ENCODE data around the gene LY9. TPM values are rescaled to one million over a fixed set of nuclear protein-coding genes. Genes with fewer than 3 reads are reported as not detected.

LY9 gene
- total and polyA plus RNA-seq, 2 of the 13 experiments (the other 11 are each of a cell fraction or from before 2014, with no cell fraction given), result not detected

GRCh38 chr1:160837558-160838205 lies 41.7 kb downstream of the LY9 start:
- H3K9me3 ChIP-seq (ENCODE audit: low read length), result no peaks in the 10 kb centered on the region
- no TSS peak for BruUV-seq (replicated peaks)
- 77% methylated on average over 6 of the region's 9 CpGs for WGBS (ENCODE audit: low lambda C conversion rate)
- no peaks in the 10 kb centered on the region for H3K36me3 ChIP-seq (replicated peaks in 1 of 2; ENCODE audit: control insufficient read depth in 1 of 2, insufficient read depth in 2 of 2, low read length in 2 of 2)
- H3K9ac ChIP-seq (ENCODE audit: insufficient read depth, low read depth, low read length), result no peak overlapping the region
- POLR2A ChIA-PET, result no interaction called here
- H3K27me3 ChIP-seq (ENCODE audit: control insufficient read depth in 1 of 2, insufficient read depth in 2 of 2, low read length in 2 of 2), result no peaks in the 10 kb centered on the region; a peak in 2 of 5 replicates
- no peak overlapping the region for H2AFZ ChIP-seq (ENCODE audit: low read length)
- CTCF ChIA-PET (ENCODE audit: low intra/inter-chr PET ratio, low total read pairs), result no interaction called here
- in situ Hi-C loops (cut with HindIII; ENCODE audit: extremely low pct_ligation_motif_present, low pct_unique_long_range_greater_than_20kb), result loop anchor here (5.0 to 10.0 kb wide), 2 partner anchors 47 to 115 kb away; partner anchors contain the start of genes ITLN1 and ITLN2
- no peak overlapping the region for H3K27ac ChIP-seq (ENCODE audit: extremely low read length, insufficient read depth, low read length)
- no peak overlapping the region for H3K4me3 ChIP-seq (replicated peaks in 1 of 3; ENCODE audit: insufficient read depth in 1 of 3, low read depth in 2 of 3, low read length in 3 of 3)
- TF ChIP-seq NBN (conservative IDR thresholded peaks at IDR 0.05), result no peak
- intact Hi-C loops (cut with micrococcal nuclease; ENCODE audit: unreplicated experiment), result no loop called here
- ATAC-seq (no peak), FAIRE-seq (no peak), DNase-seq (ENCODE audit: low spot score) (no peak)
- H4K20me1 ChIP-seq (ENCODE audit: insufficient read depth, low read length), result no peaks in the 10 kb centered on the region
- no peak overlapping the region for H3K4me2 ChIP-seq (ENCODE audit: low read depth, low read length)
- H3K79me2 ChIP-seq (ENCODE audit: insufficient read depth, low read length), result no peaks in the 10 kb centered on the region
- no peaks in the 10 kb centered on the region for H3K4me1 ChIP-seq (ENCODE audit: insufficient read depth, low read length)

DNA sequence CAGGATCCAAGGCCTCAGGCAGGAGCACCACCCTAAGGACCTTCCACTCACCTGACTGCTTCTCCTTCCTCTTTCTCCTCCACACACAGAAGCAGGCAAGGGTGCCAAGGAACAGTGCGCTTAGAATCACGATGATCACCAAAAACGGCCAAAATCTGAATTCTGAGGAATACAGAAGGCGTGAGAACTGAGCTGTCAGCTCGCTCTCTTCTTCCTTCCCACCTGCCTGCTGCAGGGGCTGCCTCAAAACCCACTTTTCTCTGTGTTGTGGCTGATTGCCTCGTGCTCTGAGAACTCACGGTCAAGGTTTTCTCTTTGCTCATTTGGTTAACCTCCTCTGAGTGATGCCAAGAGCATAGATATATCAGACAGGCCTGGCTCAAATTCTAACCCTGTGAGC lies 42.9 kb downstream of the LY9 start:
- H3K79me2 ChIP-seq (ENCODE audit: insufficient read depth, low read length), result no peaks in the 10 kb centered on the region
- H2AFZ ChIP-seq (ENCODE audit: low read length), result no peak overlapping the region
- no peak overlapping the region for H3K27ac ChIP-seq (ENCODE audit: extremely low read length, insufficient read depth, low read length)
- WGBS (ENCODE audit: low lambda C conversion rate), result 48% methylated on average over 7 of the region's 7 CpGs
- POLR2A ChIA-PET, result no interaction called here
- intact Hi-C loops (cut with micrococcal nuclease; ENCODE audit: unreplicated experiment) (no loop called here), in situ Hi-C loops (cut with HindIII; ENCODE audit: extremely low pct_ligation_motif_present, low pct_unique_long_range_greater_than_20kb) (loop anchor here (5.0 to 10.0 kb wide), 2 partner anchors 46 to 113 kb away; partner anchors contain the start of genes ITLN1 and ITLN2)
- FAIRE-seq (no peak), ATAC-seq (no peak), DNase-seq (ENCODE audit: low spot score) (no peak)
- H3K4me1 ChIP-seq (ENCODE audit: insufficient read depth, low read length), result no peaks in the 10 kb centered on the region
- no peak overlapping the region for H3K4me3 ChIP-seq (replicated peaks in 1 of 3; ENCODE audit: insufficient read depth in 1 of 3, low read depth in 2 of 3, low read length in 3 of 3)
- H3K9me3 ChIP-seq (ENCODE audit: low read length), result no peaks in the 10 kb centered on the region
- H3K36me3 ChIP-seq (replicated peaks in 1 of 2; ENCODE audit: control insufficient read depth in 1 of 2, insufficient read depth in 2 of 2, low read length in 2 of 2), result no peaks in the 10 kb centered on the region
- no peaks in the 10 kb centered on the region for H4K20me1 ChIP-seq (ENCODE audit: insufficient read depth, low read length)
- H3K4me2 ChIP-seq (ENCODE audit: low read depth, low read length), result no peak overlapping the region
- no TSS peak for BruUV-seq (replicated peaks)
- no peak overlapping the region for H3K9ac ChIP-seq (ENCODE audit: insufficient read depth, low read depth, low read length)
- no peaks in the 10 kb centered on the region; a peak in 2 of 5 replicates for H3K27me3 ChIP-seq (ENCODE audit: control insufficient read depth in 1 of 2, insufficient read depth in 2 of 2, low read length in 2 of 2)
- CTCF ChIA-PET (ENCODE audit: low intra/inter-chr PET ratio, low total read pairs), result no interaction called here
- TF ChIP-seq GTF2F1 (IDR thresholded peaks at IDR 0.05; ENCODE audit: low read length) (no peak), HOXA7 (CRISPR knock-in tag; IDR thresholded peaks at IDR 0.05) (no peak), GLI4 (CRISPR knock-in tag; IDR thresholded peaks at IDR 0.05; ENCODE audit: borderline replicate concordance) (no peak), STAG1 (CRISPR knock-in tag; IDR thresholded peaks at IDR 0.05) (no peak), FUBP1 (CRISPR knock-in tag; IDR thresholded peaks at IDR 0.05; ENCODE audit: borderline replicate concordance) (no peak), ETV6 (CRISPR knock-in tag; conservative IDR thresholded peaks at IDR 0.05) (no peak), HNRNPL (IDR thresholded peaks at IDR 0.05; ENCODE audit: low read depth, low read length) (no peak), HHEX (CRISPR knock-in tag; IDR thresholded peaks at IDR 0.05) (no peak), ZNF850 (CRISPR knock-in tag; conservative IDR thresholded peaks at IDR 0.05) (no peak), DPF2 (CRISPR knock-in tag; IDR thresholded peaks at IDR 0.05; ENCODE audit: borderline replicate concordance, low read depth) (no peak), ZNF589 (CRISPR knock-in tag; conservative IDR thresholded peaks at IDR 0.05) (no peak), ZNF235 (CRISPR knock-in tag; IDR thresholded peaks at IDR 0.05; ENCODE audit: borderline replicate concordance) (no peak)
- TF ChIP-seq, protein P1, sequence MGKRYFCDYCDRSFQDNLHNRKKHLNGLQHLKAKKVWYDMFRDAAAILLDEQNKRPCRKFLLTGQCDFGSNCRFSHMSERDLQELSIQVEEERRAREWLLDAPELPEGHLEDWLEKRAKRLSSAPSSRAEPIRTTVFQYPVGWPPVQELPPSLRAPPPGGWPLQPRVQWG (CRISPR knock-in tag; IDR thresholded peaks at IDR 0.05; ENCODE audit: borderline replicate concordance, low read depth), result no peak
- TF ChIP-seq, protein P2, sequence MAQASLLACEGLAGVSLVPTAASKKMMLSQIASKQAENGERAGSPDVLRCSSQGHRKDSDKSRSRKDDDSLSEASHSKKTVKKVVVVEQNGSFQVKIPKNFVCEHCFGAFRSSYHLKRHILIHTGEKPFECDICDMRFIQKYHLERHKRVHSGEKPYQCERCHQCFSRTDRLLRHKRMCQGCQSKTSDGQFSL (CRISPR knock-in tag; IDR thresholded peaks at IDR 0.05), result no peak
- TF ChIP-seq, protein P3, sequence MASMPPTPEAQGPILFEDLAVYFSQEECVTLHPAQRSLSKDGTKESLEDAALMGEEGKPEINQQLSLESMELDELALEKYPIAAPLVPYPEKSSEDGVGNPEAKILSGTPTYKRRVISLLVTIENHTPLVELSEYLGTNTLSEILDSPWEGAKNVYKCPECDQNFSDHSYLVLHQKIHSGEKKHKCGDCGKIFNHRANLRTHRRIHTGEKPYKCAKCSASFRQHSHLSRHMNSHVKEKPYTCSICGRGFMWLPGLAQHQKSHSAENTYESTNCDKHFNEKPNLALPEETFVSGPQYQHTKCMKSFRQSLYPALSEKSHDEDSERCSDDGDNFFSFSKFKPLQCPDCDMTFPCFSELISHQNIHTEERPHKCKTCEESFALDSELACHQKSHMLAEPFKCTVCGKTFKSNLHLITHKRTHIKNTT (CRISPR knock-in tag; IDR thresholded peaks at IDR 0.05), result no peak

All from HepG2 (cell line).